Mononuclear cell (primary cell): Measurements from ENCODE around the gene TAS2R41. TPM values are rescaled to one million over a fixed set of nuclear protein-coding genes. Genes with fewer than 3 reads are reported as not detected.
"Not testable (repeated sequence)": the region's sequence is repeated elsewhere in the genome, so short reads cannot be mapped to it uniquely, and the experiment has no call there.

ENCODE experiments used
- H3K27me3 ChIP-seq: 2 replicates; pipeline ENCODE4 v1.6.0; 2011; ENCODE audit warnings: low read length, control low read depth; ENCODE audit not compliant: insufficient read depth
- H3K4me1 ChIP-seq: 2 replicates; pipeline ENCODE4 v1.5.1; 2011; ENCODE audit warnings: mild to moderate bottlenecking, low read length, control low read depth; ENCODE audit not compliant: insufficient read depth
- H3K4me3 ChIP-seq: 2 replicates; pipeline ENCODE4 v1.5.1; 2011; ENCODE audit warnings: mild to moderate bottlenecking, low read length, moderate library complexity
- H3K9me3 ChIP-seq: 2 replicates; pipeline ENCODE4 v1.5.1; 2011; ENCODE audit warnings: low read depth, mild to moderate bottlenecking, control low read depth, low read length
- total RNA-seq: library from RNA; depleted of rRNA; stranded (reverse); fragments of >200 nt; gene quantifications from one replicate; pipeline ENCODE4 v1.2.3, GENCODE V29; 2012

TAS2R41 gene
- total RNA-seq, 1 donor, result 2.0 TPM

GRCh38 chr7:143467724-143468123, 9.9 kb upstream of the TAS2R41 start:
- H3K4me1 ChIP-seq, result peaks cover 7% of the 10 kb centered on the region
- H3K27me3 ChIP-seq, result no peaks in the 10 kb centered on the region
- H3K9me3 ChIP-seq, result no peaks in the 10 kb centered on the region
- no peak overlapping the region for H3K4me3 ChIP-seq

- H3K27me3 ChIP-seq, H3K4me3 ChIP-seq, H3K9me3 ChIP-seq, H3K4me1 ChIP-seq: not testable (repeated sequence)
Measured at GRCh38 chr7:143472071-143472689, 5.5 kb upstream of the TAS2R41 start.

GRCh38 chr7:143479055-143479766, 1.5 kb downstream of the TAS2R41 start:
- Histone ChIP-seq H3K4me1 (peaks cover 3% of the 10 kb centered on the region), H3K9me3 (no peaks in the 10 kb centered on the region), H3K27me3 (no peaks in the 10 kb centered on the region), H3K4me3 (no peak overlapping the region)

- Histone ChIP-seq H3K9me3 (no peaks in the 10 kb centered on the region), H3K27me3 (no peaks in the 10 kb centered on the region), H3K4me3 (no peak overlapping the region), H3K4me1 (peaks cover 15% of the 10 kb centered on the region)
Measured at GRCh38 chr7:143480501-143480900, 2.8 kb downstream of the TAS2R41 start.

- Histone ChIP-seq H3K9me3 (no peaks in the 10 kb centered on the region), H3K27me3 (no peaks in the 10 kb centered on the region), H3K4me1 (peaks cover 28% of the 10 kb centered on the region)
Measured at GRCh38 chr7:143484119-143484518, 6.4 kb downstream of the TAS2R41 start.

GRCh38 chr7:143485094-143485493, 7.4 kb downstream of the TAS2R41 start:
- no peak overlapping the region for H3K4me3 ChIP-seq
- no peaks in the 10 kb centered on the region for H3K27me3 ChIP-seq
- H3K9me3 ChIP-seq, result no peaks in the 10 kb centered on the region
- peaks cover 28% of the 10 kb centered on the region for H3K4me1 ChIP-seq

More at GRCh38 chr7:143484119-143484518, 6.4 kb downstream of the TAS2R41 start:
- no peak overlapping the region for H3K4me3 ChIP-seq

- Histone ChIP-seq H3K27me3 (no peaks in the 10 kb centered on the region), H3K9me3 (no peaks in the 10 kb centered on the region), H3K4me3 (no peak overlapping the region), H3K4me1 (peaks cover 28% of the 10 kb centered on the region)
Measured at GRCh38 chr7:143485500-143485899, 7.8 kb downstream of the TAS2R41 start.

GRCh38 chr7:143486266-143486665, 8.6 kb downstream of the TAS2R41 start:
- H3K9me3 ChIP-seq, H3K27me3 ChIP-seq, H3K4me3 ChIP-seq: not testable (repeated sequence)
- H3K4me1 ChIP-seq, result peaks cover 28% of the 10 kb centered on the region

GRCh38 chr7:143487061-143487460, 9.4 kb downstream of the TAS2R41 start:
- Histone ChIP-seq H3K27me3 (no peaks in the 10 kb centered on the region), H3K4me3 (no peak overlapping the region), H3K4me1 (peaks cover 28% of the 10 kb centered on the region), H3K9me3 (no peaks in the 10 kb centered on the region)

- H3K4me3 ChIP-seq, result no peak overlapping the region
- no peaks in the 10 kb centered on the region for H3K27me3 ChIP-seq
- H3K9me3 ChIP-seq, result no peaks in the 10 kb centered on the region
- H3K4me1 ChIP-seq, result peaks cover 28% of the 10 kb centered on the region
Measured at GRCh38 chr7:143487566-143487965, 9.9 kb downstream of the TAS2R41 start.

- H3K9me3 ChIP-seq, result no peaks in the 10 kb centered on the region
- H3K4me1 ChIP-seq, result peaks cover 12% of the 10 kb centered on the region
- no peaks in the 10 kb centered on the region for H3K27me3 ChIP-seq
- no peak overlapping the region for H3K4me3 ChIP-seq
Measured at GRCh38 chr7:143490717-143491306, 13.1 kb downstream of the TAS2R41 start.

GRCh38 chr7:143492043-143492471, 14.4 kb downstream of the TAS2R41 start:
- no peaks in the 10 kb centered on the region for H3K27me3 ChIP-seq
- H3K4me1 ChIP-seq, result peaks cover 14% of the 10 kb centered on the region
- H3K4me3 ChIP-seq, result no peak overlapping the region
- H3K9me3 ChIP-seq, result no peaks in the 10 kb centered on the region

- no peak overlapping the region for H3K4me3 ChIP-seq
- H3K27me3 ChIP-seq, result no peaks in the 10 kb centered on the region
Measured at GRCh38 chr7:143492799-143493739, 15.4 kb downstream of the TAS2R41 start.

GRCh38 chr7:143493751-143494150, 16.1 kb downstream of the TAS2R41 start:
- peaks cover 8% of the 10 kb centered on the region for H3K4me1 ChIP-seq
- H3K4me3 ChIP-seq, result no peak overlapping the region
- H3K9me3 ChIP-seq, result no peaks in the 10 kb centered on the region
- no peaks in the 10 kb centered on the region for H3K27me3 ChIP-seq

More at GRCh38 chr7:143492799-143493739, 15.4 kb downstream of the TAS2R41 start:
- H3K9me3 ChIP-seq, result no peaks in the 10 kb centered on the region
- H3K4me1 ChIP-seq, result peaks cover 8% of the 10 kb centered on the region

- H3K27me3 ChIP-seq, result no peaks in the 10 kb centered on the region
- no peaks in the 10 kb centered on the region for H3K9me3 ChIP-seq
- no peak overlapping the region for H3K4me3 ChIP-seq
- peaks cover 8% of the 10 kb centered on the region for H3K4me1 ChIP-seq
Measured at GRCh38 chr7:143494622-143495021, 16.9 kb downstream of the TAS2R41 start.
